Left renal pelvis (tissue), 4 donors: Measurements from ENCODE around the gene CT45A8. TPM values are rescaled to one million over a fixed set of nuclear protein-coding genes. Genes with fewer than 3 reads are reported as not detected.
"Not testable (repeated sequence)": the region's sequence is repeated elsewhere in the genome, so short reads cannot be mapped to it uniquely, and the experiment has no call there.

Source experiments
- DNase-seq, 4 donors: peaks; one replicate each; pipeline ENCODE4 v3.0.0-alpha.2; 2013; ENCODE audit warnings: low read depth in 4 of 4, low spot score in 3 of 4
- polyA plus RNA-seq, 4 donors: library from polyadenylated mRNA; unstranded; fragments of 120-200 nt; gene quantifications; one replicate each; pipeline ENCODE4 v1.2.1, GENCODE V29; 2013; ENCODE audit not compliant: insufficient read length in 4 of 4

Gene CT45A8
- polyA plus RNA-seq = not detected

- not testable (repeated sequence) for DNase-seq
Measured at GRCh38 chrX:135854438-135854837, at the start of gene CT45A8. TSS of gene CT45A8 (minus strand) at chrX:135854538. CDS start at chrX:135850783, 3,755 bp downstream.

- DNase-seq = no peak
Measured at GRCh38 chrX:135893294-135893817, 39.0 kb upstream of the CT45A8 start, which contains the start of the genes CT45A10 and SAGE1. TSS of gene CT45A10 (minus strand) at chrX:135893444. CDS start at chrX:135885344, 8,100 bp downstream. TSS of gene SAGE1 (plus strand) at chrX:135893716. CDS start at chrX:135896243, 2,527 bp downstream.

- DNase-seq = no peak
Measured at GRCh38 chrX:135892781-135893180, 38.4 kb upstream of the CT45A8 start.

- DNase-seq = no peak
Measured at GRCh38 chrX:135890087-135890585, 35.8 kb upstream of the CT45A8 start.

- not testable (repeated sequence) for DNase-seq
Measured at GRCh38 chrX:135888976-135889375, 34.6 kb upstream of the CT45A8 start.

- DNase-seq = not testable (repeated sequence)
Measured at GRCh38 chrX:135888230-135888629, 33.9 kb upstream of the CT45A8 start.

- DNase-seq = not testable (repeated sequence)
Measured at GRCh38 chrX:135882741-135883140, 28.4 kb upstream of the CT45A8 start.

GRCh38 chrX:135871712-135872111, 17.4 kb upstream of the CT45A8 start, which contains the start of gene CT45A9:
TSS of gene CT45A9 (minus strand) at chrX:135871812. CDS start at chrX:135868061, 3,751 bp downstream.
- DNase-seq = not testable (repeated sequence)

GRCh38 chrX:135837180-135837579, 17.2 kb downstream of the CT45A8 start, which contains the start of gene CT45A7:
TSS of gene CT45A7 (minus strand) at chrX:135837280. CDS start at chrX:135833533, 3,747 bp downstream.
- DNase-seq = not testable (repeated sequence)

GRCh38 chrX:135819912-135820311, 34.4 kb downstream of the CT45A8 start, which contains the start of gene CT45A2:
TSS of gene CT45A2 (minus strand) at chrX:135820012. CDS start at chrX:135816265, 3,747 bp downstream.
- DNase-seq = not testable (repeated sequence)

- not testable (repeated sequence) for DNase-seq
Measured at GRCh38 chrX:135802687-135803086, 51.7 kb downstream of the CT45A8 start, which contains the start of gene CT45A6. TSS of gene CT45A6 (minus strand) at chrX:135802787. CDS start at chrX:135798993, 3,794 bp downstream.

Other genes starting within 250 kb of the CT45A8 start
- gene CT45A1, start 140.9 kb downstream of the CT45A8 start, polyA plus RNA-seq = not detected
- not detected for gene CT45A3, start 86.3 kb downstream of the CT45A8 start, polyA plus RNA-seq
- not detected for gene CT45A5, start 69.0 kb downstream of the CT45A8 start, polyA plus RNA-seq
- not detected for gene CT45A6, start 51.8 kb downstream of the CT45A8 start, polyA plus RNA-seq
- gene CT45A2, start 34.5 kb downstream of the CT45A8 start, polyA plus RNA-seq = not detected
- gene CT45A7, start 17.3 kb downstream of the CT45A8 start, polyA plus RNA-seq = under 1 TPM in 1 of 4 donors, not detected in 3; 0.29 TPM
- not detected for gene CT45A9, start 17.3 kb upstream of the CT45A8 start, polyA plus RNA-seq
- not detected for gene CT45A10, start 38.9 kb upstream of the CT45A8 start, polyA plus RNA-seq
- not detected for gene SAGE1, start 39.2 kb upstream of the CT45A8 start, polyA plus RNA-seq
- gene MMGT1, start 119.5 kb upstream of the CT45A8 start, polyA plus RNA-seq = 10 to 100 TPM; 26.8 to 34.0 (median 28.6) TPM
- gene SLC9A6, start 130.9 kb upstream of the CT45A8 start, polyA plus RNA-seq = 10 to 100 TPM; 11.8 to 18.3 (median 16.8) TPM